Measurements from ENCODE around the gene GIT2.

- TF ChIP-seq POLR2A (IDR thresholded peaks at IDR 0.05; ENCODE audit: insufficient read depth in 1 of 2, low read depth in 2 of 2, low read length in 2 of 2) (no peak), TIGD3 (CRISPR knock-in tag; IDR thresholded peaks at IDR 0.05; ENCODE audit: borderline replicate concordance) (no peak), TARDBP (CRISPR knock-in tag; IDR thresholded peaks at IDR 0.05) (no peak), EP300 (IDR thresholded peaks at IDR 0.05; ENCODE audit: low read depth in 2 of 2, low read length in 2 of 2) (no peak), EP300 (CRISPR knock-in tag; IDR thresholded peaks at IDR 0.05; ENCODE audit: borderline replicate concordance) (no peak), ZBTB37 (CRISPR knock-in tag; IDR thresholded peaks at IDR 0.05) (no peak), ZBTB7A (CRISPR knock-in tag; IDR thresholded peaks at IDR 0.05) (no peak), ZNF446 (CRISPR knock-in tag; IDR thresholded peaks at IDR 0.05) (no peak), ELF4 (CRISPR knock-in tag; IDR thresholded peaks at IDR 0.05; ENCODE audit: borderline replicate concordance) (no peak), AFF4 (CRISPR knock-in tag; IDR thresholded peaks at IDR 0.05) (no peak), MAX (IDR thresholded peaks at IDR 0.05) (no peak), ZNF766 (CRISPR knock-in tag; IDR thresholded peaks at IDR 0.05; ENCODE audit: borderline replicate concordance) (no peak), ZBTB26 (CRISPR knock-in tag; IDR thresholded peaks at IDR 0.05; ENCODE audit: borderline replicate concordance) (no peak), ZNF597 (CRISPR knock-in tag; IDR thresholded peaks at IDR 0.05) (no peak), CTCF (CRISPR knock-in tag; IDR thresholded peaks at IDR 0.05) (no peak)
Observed at GRCh38 chr12:109937371-109937770, 58.8 kb downstream of the GIT2 start.

All from HepG2 (cell line).